ENCODE results near the gene ATRAID. TPM values are rescaled to one million over a fixed set of nuclear protein-coding genes. Genes with fewer than 3 reads are reported as not detected.
A peak's percentile ranks its signal among the peaks of the same experiment; 100 is the strongest.

The ATRAID gene
- total and polyA plus RNA-seq, 10 of the 15 experiments (the other 5 are each of a cell fraction or from before 2014, with no cell fraction given): 65.6 to 180 (median 120) TPM

GRCh38 chr2:27211943-27212625 is at the start of gene ATRAID, which contains the start of gene SLC5A6 (continued):
- TF ChIP-seq ZNF592 (IDR thresholded peaks at IDR 0.05) (no peak), ATF3 (IDR thresholded peaks at IDR 0.05; ENCODE audit: borderline replicate concordance, extremely low read depth, low read depth, low read length) (no peak), TCF3 (IDR thresholded peaks at IDR 0.05; ENCODE audit: borderline replicate concordance, insufficient read depth, low read depth, low read length) (no peak), CHD2 (IDR thresholded peaks at IDR 0.05; ENCODE audit: borderline replicate concordance, low read depth, low read length) (peak; percentile 65; the same call in 1 of the 2 replicates), RELA (IDR thresholded peaks at IDR 0.05; ENCODE audit: borderline replicate concordance, partially characterized antibody) (peak; percentile 95), BCL3 (IDR thresholded peaks at IDR 0.05; ENCODE audit: borderline replicate concordance, insufficient read depth, low read depth, low read length, poor library complexity, severe bottlenecking) (no peak), NRF1 (conservative IDR thresholded peaks at IDR 0.05; ENCODE audit: low read depth, low read length) (no peak), HDAC2 (IDR thresholded peaks at IDR 0.05) (no peak), EED (IDR thresholded peaks at IDR 0.05; ENCODE audit: low read depth) (no peak; the same call in 1 of the 2 replicates), CHD4 (IDR thresholded peaks at IDR 0.05) (no peak), BCL11A (IDR thresholded peaks at IDR 0.05; ENCODE audit: low read depth, low read length) (no peak), NR2C2 (IDR thresholded peaks at IDR 0.05; ENCODE audit: borderline replicate concordance, control insufficient read depth, insufficient read length, low read depth) (no peak), TCF7 (IDR thresholded peaks at IDR 0.05; ENCODE audit: borderline replicate concordance) (no peak), POLR2AphosphoS2 (IDR thresholded peaks at IDR 0.05; ENCODE audit: low read depth, low read length) (no peak; the same call in 1 of the 2 replicates), E4F1 (IDR thresholded peaks at IDR 0.05; ENCODE audit: borderline replicate concordance, partially characterized antibody) (peak; percentile 67), CHD1 (IDR thresholded peaks at IDR 0.05; ENCODE audit: low read depth, low read length) (no peak), HSF1 (IDR thresholded peaks at IDR 0.05; ENCODE audit: low read depth, low read length) (no peak), GATAD2B (conservative IDR thresholded peaks at IDR 0.05; ENCODE audit: low read depth) (peak; percentile 66; the same call in 1 of the 2 replicates), ZNF622 (IDR thresholded peaks at IDR 0.05) (no peak)

All from GM12878 (cell line).